ENCODE results near the gene RALGPS2.

The RALGPS2 gene, protein sequence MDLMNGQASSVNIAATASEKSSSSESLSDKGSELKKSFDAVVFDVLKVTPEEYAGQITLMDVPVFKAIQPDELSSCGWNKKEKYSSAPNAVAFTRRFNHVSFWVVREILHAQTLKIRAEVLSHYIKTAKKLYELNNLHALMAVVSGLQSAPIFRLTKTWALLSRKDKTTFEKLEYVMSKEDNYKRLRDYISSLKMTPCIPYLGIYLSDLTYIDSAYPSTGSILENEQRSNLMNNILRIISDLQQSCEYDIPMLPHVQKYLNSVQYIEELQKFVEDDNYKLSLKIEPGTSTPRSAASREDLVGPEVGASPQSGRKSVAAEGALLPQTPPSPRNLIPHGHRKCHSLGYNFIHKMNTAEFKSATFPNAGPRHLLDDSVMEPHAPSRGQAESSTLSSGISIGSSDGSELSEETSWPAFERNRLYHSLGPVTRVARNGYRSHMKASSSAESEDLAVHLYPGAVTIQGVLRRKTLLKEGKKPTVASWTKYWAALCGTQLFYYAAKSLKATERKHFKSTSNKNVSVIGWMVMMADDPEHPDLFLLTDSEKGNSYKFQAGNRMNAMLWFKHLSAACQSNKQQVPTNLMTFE

DNA sequence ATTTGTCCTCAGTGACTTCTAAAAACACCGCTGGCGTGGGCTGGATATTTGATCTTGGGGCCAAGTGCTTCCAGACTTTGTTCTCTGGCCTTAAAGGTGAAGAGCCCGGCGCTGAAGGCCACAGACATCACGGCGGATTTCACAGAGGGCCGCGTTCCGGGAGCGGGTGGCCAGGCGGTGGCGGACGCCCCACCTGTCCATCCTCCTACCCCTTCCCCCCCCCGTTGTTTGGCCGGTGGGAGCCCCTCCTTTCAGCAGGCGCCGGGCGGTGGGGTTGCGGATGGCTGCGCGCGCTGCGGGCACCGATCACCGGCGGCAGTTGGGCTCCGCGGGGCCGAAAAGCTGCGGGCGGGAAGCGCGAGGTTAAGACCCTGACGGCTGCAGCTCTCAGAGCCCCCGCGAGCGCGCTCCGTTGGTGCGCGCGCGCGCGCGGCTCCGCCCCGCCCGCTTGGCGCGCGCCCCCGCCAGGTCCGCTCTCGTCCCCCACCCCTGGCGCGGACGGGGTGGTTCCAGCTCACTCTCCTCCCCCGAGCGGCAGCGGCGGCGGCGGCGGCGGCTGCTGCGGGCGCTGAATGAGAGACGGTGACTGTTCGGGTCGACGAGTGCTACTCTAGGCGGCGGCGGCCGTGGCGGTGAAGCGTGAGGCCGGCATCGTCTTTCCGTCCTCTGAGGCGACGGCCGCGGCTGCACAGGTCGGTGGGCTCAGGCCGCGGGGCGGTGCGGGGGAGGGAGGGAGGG lies at the start of gene RALGPS2:
Gene RALGPS2 (plus strand): TSS at position 517 of the 738 bp plus-strand sequence. CDS start 51,521 bp downstream, outside the sequence.
- peak; percentile 93 for DNase-seq (ENCODE audit: low spot score)

DNA sequence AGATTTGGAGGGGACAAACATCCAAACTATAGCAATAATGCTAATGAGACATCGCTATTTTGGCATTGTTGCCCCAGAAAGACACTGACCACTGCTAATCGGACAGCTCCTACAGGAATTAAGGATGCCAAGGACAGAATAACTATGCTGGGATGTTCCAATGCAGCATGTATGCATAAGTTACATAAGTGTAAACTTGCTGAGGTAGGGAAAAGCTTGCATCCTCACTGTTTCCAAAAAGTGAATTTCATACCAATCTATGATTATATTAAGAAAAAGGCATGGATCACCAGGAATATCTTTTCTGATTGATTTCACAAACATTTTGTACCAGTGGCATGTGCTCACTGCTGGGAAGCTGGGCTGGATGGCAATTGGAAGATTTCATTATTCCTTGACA lies 45.8 kb upstream of the RALGPS2 start:
- DNase-seq (ENCODE audit: low spot score) = no peak

DNA sequence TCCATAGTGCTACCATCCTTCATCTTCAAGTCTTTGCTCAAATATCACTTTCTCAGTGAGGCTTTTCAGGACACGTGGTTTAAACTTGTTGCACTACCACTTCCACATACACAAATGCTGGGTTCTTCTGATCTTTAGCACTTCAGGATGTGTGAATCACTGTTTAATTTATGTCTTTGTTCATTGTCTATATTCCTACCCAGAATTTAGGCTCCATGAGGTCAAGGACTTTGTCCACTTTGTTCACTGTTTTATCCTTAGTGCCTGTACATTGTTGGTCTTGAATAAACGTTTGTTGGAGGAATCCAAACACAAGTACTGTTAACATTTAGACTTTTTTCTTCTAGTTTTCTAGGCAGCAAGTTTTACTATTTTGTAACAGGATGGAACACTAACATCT lies 42.6 kb upstream of the RALGPS2 start:
- DNase-seq (ENCODE audit: low spot score) = no peak

DNA sequence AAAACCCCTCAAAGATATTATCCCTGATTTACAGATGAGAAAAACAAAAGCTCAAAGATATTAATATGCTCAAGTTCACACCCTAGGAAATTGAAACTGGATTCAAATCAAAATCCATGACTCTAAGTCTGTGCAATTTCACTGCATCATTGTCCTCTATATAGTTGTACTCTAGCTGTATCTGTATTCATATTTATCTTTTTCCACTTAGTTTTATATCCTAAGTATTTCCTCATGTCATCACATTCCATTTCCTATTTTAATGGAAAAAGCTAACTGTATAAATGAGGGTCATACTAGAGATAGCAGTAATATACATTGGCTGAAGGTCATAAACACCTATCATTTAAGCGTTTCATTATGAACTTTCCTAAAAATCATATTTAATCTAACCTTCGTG lies 42.2 kb upstream of the RALGPS2 start:
- DNase-seq (ENCODE audit: low spot score) = no peak

DNA sequence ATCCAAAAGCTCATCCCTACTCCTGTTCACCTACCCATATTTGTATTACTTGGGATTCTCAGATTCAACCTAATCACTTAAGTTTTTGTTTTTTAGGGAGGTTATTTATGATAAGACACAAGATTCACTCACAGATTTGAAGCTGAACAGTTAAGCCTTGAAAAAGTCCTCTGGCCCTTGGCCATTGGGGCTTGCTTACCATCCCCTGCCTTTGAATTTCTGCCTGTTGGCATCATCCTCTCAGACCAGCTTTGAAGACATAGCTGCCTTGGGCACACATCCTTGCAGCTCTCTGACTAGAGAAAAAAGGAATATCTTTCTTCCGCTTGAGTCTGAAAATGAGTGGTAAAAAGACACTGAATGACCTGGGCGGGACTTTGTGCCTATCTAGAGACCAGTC lies 41.8 kb upstream of the RALGPS2 start:
- DNase-seq (ENCODE audit: low spot score) = no peak

DNA sequence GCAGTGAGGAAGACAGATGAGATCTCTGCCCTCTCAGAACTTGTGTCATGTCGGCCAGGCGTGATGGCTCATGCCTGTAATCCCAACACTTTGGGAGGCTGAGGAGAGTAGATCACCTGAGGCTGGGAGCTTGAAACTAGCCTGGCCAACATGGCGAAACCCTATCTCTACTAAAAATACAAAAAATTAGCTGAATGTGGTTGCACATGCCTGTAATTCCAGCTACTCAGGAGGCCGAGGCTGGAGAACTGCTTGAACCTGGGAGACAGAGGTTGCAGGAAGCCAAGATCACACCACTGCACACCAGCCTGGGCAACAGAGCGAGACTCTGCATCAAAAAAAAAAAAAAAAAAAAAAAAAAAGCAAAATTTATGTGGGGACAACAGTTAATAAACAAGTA lies 40.9 kb upstream of the RALGPS2 start:
- DNase-seq (ENCODE audit: low spot score) = no peak

DNA sequence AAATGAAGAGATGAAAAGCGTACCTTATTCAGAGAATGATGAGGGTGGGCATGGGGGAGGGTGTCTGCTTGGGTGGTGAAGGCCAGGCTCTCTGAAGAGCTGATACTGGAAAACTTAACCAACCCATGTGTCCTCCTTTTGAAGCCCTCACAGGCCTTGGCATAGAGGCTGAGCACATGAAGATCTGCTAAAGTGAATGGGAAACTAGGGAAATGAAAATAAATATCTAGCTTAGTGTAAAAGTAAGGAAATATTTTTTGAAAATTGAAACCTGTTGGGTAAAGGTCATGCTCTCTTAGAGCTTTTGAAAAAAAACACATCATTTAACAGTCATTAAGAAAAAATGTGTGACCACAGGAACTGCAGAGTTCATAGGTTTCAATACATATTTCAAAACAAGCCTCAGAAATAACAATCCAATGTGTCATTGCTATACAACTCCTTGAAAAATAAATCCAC lies 40.5 kb upstream of the RALGPS2 start:
- DNase-seq (ENCODE audit: low spot score) = peak; percentile 76

DNA sequence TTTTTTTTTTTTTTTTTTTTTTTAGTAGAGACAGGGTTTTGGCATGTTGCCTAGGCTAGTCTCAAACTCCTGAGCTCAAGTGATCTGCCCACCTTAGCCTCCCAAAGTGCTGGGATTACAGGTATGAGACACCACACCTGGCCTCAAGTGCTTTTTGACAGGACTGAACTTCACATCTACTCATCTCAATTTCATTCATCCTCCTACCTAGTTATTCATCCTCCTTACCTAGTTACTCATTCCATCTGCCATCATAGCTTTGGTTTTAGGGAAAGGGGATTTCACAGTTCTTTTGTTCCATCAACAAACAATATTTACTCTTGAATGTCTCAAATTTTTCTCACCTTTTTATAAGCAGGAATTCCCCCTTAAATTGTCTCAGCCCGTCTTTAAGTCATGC lies 38.6 kb upstream of the RALGPS2 start:
- no peak for DNase-seq (ENCODE audit: low spot score)

DNA sequence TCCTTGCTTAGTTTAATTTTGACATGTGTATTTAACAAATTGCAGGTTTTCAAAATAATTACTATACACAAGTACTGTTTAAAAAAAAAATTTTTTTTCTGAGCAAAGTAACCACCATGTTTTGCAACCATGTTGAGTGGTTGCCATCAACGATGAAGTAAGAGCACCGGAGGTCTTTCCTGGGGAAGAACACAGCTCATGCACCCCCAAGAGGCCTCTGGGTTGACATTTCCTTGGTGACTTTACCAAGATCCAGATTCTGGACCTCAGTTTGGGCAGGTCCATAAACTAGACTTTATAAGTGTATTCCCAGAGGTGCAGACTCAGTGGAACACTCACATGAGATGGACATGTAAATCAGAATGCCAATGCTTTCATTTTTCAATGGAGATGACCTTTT lies 36.8 kb upstream of the RALGPS2 start:
- DNase-seq (ENCODE audit: low spot score) = peak; percentile 37

DNA sequence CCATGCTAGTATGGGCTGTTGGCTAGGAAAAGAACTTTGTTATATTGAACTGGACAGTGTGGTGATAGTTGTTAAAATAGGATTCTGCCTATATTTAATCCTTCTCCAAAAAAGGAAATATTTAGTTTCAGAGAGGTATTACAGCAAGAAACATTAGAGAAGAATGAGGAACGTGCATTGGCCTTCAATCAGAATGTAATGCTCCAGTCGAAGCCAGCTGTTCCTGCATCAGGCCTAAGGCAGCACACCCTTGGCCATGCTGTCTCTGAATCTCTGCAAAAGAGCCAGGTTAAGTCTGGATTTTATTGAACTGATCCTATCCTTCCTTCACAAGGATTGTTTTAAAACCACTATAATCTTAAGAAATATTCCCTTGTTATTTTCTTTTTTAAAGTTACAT lies 35.3 kb upstream of the RALGPS2 start:
- no peak for DNase-seq (ENCODE audit: low spot score)

DNA sequence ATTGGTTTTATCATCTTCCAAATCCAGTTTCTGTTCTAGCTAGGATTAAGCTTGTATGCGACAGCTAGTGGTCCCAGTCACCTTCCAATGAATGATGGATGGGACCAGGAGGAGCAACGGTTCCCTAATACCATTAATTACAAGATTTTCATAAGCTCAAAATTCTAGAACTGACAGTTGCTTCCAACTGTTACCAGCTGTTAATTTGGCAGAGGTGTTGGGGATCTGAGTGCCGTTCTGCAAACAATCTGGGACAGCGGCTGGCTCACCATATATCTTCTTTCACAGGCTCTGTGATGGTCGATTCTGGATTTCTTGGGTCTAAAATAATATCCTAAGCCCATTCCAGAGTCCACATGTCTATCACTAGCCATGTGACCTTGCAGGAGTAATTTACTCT lies 34.5 kb upstream of the RALGPS2 start:
- DNase-seq (ENCODE audit: low spot score) = no peak

DNA sequence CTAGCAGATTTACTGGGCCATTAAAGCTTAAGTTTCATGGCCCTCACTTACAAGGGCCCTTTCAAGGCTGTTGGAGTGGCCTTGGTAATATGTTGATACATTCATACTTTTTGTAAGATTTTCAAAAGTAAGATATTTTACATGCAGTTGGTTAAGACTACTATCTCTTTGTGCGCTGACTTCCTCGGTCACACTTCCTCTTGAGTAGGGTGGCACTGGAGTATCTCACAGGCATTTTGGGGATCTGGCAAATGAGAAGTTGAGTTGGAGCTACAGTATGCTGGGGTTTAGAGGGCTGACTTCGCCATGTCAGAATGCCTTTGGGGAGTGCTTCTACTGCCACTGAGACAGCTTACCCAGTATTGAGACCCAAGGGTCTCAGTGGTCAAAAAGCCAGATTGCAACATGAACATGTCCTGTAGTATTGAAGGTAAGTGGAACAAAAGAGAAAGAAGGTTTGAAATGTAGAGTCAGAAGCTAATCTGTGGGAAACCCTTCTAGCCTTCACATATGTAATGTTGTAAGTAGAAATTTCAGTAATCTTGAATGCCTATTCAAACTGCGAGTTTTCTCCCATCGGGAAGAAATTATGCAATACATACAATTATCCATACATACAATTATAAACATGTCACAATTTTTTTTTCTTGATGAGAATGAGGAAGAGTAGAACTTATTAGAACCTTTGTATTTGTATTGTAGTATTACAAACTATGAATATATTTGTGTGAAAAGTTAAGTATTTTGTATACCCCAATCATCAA lies 32.3 kb upstream of the RALGPS2 start:
- no peak for DNase-seq (ENCODE audit: low spot score)

DNA sequence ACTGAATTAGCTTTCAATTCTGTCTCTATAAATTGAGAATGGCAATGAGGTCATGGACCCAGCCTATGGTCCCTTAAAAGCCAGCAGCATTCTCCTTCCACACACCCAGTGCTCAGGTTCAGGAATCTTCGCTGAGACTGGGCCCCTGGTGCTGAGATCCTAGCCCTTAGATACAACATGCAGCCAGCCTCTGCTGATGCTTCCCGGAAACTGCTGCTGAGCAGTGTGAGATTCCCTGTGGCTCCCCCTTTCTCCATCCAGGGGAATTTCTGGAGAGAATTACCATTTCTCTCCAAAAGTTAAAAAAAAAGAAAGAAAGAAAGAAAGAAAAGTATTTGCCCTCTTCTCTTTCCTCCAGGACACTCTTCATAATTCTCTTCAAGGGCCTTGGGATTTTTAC lies 31.7 kb upstream of the RALGPS2 start:
- peak; percentile 29 for DNase-seq (ENCODE audit: low spot score)

DNA sequence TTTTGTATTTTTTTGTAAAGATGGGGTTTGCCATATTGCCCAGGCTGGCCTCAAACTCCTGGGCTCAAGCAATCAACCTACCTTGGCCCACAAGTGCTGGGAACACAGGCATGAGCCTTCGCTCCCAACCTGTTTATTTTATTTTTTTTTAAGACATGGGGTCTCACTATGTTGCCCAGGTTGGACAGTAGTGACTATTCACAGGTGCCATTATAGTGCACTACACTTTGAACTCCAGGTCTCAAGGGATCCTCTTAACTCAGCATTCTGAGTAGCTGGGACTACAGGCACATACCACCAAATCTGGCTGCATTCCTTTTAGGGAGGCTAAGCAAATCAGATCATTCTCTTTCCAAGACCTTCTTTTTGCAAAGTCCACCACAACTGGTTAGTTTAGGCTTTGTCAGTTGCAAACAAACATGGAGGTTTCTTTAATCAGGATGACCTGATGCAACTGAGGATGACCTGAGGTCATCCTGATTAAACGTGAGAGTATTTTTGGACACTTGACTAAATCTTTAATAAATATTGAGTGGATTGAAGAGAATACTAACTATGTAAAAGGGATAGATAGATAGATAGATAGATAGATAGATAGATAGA lies 30.0 kb upstream of the RALGPS2 start:
- DNase-seq (ENCODE audit: low spot score) = no peak

DNA sequence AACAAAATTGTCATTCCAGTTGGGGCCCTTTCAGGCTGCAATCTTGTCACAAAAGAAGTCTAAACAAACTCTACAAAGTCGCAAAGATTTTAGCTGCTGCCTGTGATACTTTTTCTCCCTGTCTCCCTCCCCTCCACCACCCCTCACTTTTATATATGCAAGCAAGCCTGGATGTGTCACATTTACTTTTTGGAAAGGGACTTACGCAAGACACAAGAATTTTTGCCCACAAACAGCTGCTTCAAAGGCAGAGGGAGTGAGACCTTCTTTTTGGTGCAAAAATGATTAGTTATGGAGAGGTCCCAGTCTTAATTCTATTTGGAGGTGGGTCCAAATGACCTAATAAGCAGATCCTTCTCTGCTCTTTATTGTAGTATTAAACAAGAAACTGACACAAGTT lies 22.9 kb upstream of the RALGPS2 start:
- DNase-seq (ENCODE audit: low spot score) = peak; percentile 48

DNA sequence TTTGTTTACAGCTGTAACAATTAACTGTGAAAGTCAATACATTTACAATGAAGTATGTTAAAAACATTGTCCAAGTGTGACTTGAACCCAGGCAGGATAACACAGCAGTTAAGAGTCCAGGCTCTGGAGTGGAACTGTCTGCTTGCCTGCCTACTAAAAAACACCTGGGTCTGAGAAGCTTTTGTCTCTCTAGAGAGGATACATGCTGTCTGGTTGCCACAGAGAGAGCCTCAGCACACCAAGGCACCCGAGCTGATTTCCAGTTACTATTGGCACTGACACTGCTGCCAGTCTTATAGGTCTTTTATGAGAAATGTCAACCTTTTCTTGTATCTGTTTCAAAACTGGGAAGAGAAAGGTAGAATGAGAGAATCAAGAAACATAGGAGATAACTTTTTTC lies 20.2 kb upstream of the RALGPS2 start:
- DNase-seq (ENCODE audit: low spot score) = no peak

DNA sequence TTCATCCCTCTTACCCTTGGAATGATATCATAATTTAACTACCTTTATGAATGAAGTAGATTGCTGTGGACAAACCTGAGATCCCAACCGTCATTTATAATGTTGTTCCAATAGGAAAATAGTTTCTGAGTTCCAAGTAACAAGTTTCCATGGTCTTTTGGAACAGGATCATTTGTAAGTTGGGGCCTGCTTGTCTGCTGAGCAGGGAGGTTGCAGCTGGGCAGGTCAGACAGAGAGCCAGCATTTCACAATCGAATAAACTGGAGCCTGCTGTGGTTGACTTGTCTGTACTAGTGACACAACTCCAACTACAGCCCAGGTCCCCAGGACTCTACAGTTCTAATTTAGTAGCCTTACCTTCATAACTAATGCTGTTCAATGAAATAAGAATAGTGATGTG lies 18.6 kb upstream of the RALGPS2 start:
- DNase-seq (ENCODE audit: low spot score) = peak; percentile 76

DNA sequence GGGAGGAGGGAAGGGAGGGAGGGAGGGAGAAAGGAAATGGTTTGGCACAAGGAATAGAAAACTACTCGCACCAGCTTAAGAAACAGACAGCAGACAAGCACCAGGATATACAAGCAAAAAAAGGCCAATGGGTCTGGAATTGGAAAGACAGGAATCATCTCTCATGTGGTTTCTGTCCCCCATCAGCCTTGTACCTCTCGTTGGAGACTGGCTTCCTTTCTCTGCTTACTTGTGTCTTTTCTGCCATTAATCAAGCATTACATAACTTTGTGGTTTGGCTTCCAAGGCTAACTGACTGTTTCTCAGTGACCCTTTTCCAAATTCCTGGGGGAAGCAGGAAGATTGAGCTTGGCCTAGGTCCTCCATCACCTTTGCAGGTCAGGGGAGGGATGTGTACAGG lies 11.8 kb upstream of the RALGPS2 start:
- DNase-seq (ENCODE audit: low spot score) = peak; percentile 27

DNA sequence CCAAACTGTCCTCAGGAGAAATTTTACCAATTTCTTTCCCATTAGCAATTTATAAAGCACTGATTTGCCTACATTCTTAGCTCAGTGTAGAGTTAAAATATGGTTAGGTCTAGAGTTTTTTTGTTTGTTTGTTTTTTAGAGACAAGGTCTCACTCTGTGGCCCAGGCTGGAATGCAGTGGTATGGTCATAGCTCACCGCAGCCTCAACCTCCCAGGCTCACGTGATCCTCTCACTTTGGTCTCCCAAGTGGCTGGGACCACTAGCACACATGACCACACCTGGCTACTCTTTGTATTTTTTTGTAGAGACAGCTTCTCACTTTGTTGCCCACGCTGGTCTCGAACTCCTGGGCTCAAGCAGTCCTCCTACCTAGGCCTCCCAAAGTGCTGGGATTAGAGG lies 10.6 kb upstream of the RALGPS2 start:
- DNase-seq (ENCODE audit: low spot score) = no peak

DNA sequence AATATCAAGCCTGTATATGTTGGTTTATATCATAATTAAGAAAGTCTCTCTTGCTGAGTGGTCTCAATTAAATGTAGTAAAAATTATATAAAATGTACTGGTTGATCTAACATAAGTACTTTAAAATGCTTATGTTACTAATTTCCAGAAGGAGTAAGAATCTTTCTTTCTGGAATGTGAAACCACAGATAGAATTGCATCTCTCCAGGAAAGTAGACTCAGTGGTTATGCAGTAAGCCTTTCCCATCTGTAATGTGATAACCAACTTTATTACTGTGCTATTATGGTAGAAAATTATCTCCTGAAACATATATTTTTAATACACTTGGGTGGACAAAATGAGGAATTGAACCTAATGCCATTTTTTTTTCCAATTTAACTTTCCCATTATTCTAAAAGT lies 8.9 kb upstream of the RALGPS2 start:
- no peak for DNase-seq (ENCODE audit: low spot score)

DNA sequence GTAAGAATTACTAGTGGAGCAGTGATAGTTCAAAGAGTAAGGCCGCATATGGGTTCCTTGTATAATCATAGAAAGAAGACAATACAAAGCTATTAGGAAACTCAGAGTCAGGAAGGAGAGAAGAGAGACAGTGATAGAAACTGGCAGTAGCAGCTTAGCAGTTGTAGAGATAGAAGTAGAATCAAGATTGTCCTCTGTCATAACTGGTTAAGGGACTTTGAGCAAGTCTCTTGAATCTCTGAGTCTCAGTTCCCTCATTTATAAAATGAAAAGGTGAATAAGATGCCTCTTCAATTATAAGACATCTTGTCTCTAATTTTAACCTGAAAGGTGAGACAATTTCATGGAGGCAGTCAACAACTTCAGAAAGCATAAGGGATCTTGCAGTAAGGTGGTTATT lies 6.5 kb upstream of the RALGPS2 start:
- DNase-seq (ENCODE audit: low spot score) = no peak

DNA sequence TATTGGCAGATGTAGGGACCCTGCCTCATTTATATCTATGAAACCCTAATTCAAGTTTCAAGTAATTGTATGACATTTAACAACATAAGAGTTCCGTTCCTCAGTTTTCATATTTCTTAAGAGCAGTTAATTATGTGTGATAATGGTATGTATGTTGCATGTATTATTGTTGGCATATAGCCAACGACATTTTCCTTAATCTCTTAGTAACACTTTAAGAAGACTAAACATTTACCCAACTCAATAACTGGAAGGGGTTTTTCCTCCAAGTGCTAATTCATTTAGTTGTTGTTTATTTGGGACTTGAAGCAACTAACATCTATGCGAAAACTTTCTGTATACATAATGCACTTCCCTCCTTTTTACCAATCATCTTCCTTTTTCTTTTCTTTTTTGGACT lies 1.5 kb upstream of the RALGPS2 start:
- no peak for DNase-seq (ENCODE audit: low spot score)
